ENCODE data around the gene TRIP10. TPM values are rescaled to one million over a fixed set of nuclear protein-coding genes. Genes with fewer than 3 reads are reported as not detected.
A peak's percentile ranks its signal among the peaks of the same experiment; 100 is the strongest.

TRIP10 gene
- total and polyA plus RNA-seq, 10 donors: 17.2 to 58.2 (median 34.1) TPM

- peak overlapping the region in 3 of 8 donors; percentile 54 to 78 (median 55) for H3K4me3 ChIP-seq
- peaks cover 0 to 4% (median 0%) of the 10 kb centered on the region in 8 donors for H3K9me3 ChIP-seq
- WGBS, 5 donors: 44 to 88% (median 50%) methylated on average over 4 to 8 of the region's 8 CpGs
- intact Hi-C loops (cut with DNase I; ENCODE audit: low total_unique reads): no loop called here
- DNase-seq: peak; percentile 72
- TF ChIP-seq POLR2AphosphoS5 (IDR thresholded peaks at IDR 0.05) (no peak), CTCF (IDR thresholded peaks at IDR 0.05 in 8 of 11, conservative IDR thresholded peaks at IDR 0.05 in 3 of 11) (no peak), POLR2A (IDR thresholded peaks at IDR 0.05) (no peak)
- H3K27ac ChIP-seq: peak overlapping the region in 5 of 8 donors; percentile 76 to 93 (median 90)
- peaks cover 0 to 31% (median 0%) of the 10 kb centered on the region in 7 donors for H3K27me3 ChIP-seq (replicated peaks in 1 of 7)
- H3K36me3 ChIP-seq: peaks cover 0 to 17% (median 0%) of the 10 kb centered on the region in 6 donors
- H3K4me1 ChIP-seq: peaks cover 6 to 48% (median 33%) of the 10 kb centered on the region in 6 donors
These were observed 26.4 kb downstream of the TRIP10 start for GRCh38 chr19:6765738-6766356.

GRCh38 chr19:6766357-6767080, 27.0 kb downstream of the TRIP10 start:
- no peak for DNase-seq
- peak overlapping the region; percentile 45 to 78 (median 54) for H3K4me3 ChIP-seq
- no peak for TF ChIP-seq POLR2A (IDR thresholded peaks at IDR 0.05)
- TF ChIP-seq POLR2AphosphoS5 (IDR thresholded peaks at IDR 0.05): no peak
- H3K4me1 ChIP-seq: peaks cover 6 to 52% (median 34%) of the 10 kb centered on the region in 6 donors
- peak overlapping the region; percentile 58 to 93 (median 86) for H3K27ac ChIP-seq
- H3K36me3 ChIP-seq: peaks cover 0 to 12% (median 0%) of the 10 kb centered on the region in 6 donors
- no peaks in the 10 kb centered on the region for H3K9me3 ChIP-seq
- peaks cover 0 to 31% (median 0%) of the 10 kb centered on the region in 7 donors for H3K27me3 ChIP-seq (replicated peaks in 1 of 7)
- WGBS, 5 donors: 51 to 62% (median 54%) methylated on average over 16 of the region's 16 CpGs
- intact Hi-C loops (cut with DNase I; ENCODE audit: low total_unique reads): no loop called here

GRCh38 chr19:6767081-6767356, 27.5 kb downstream of the TRIP10 start:
- intact Hi-C loops (cut with DNase I; ENCODE audit: low total_unique reads): no loop called here
- no peak for TF ChIP-seq CTCF (IDR thresholded peaks at IDR 0.05 in 8 of 11, conservative IDR thresholded peaks at IDR 0.05 in 3 of 11)
- 0 to 2% (median 1%) methylated on average over 13 to 15 of the region's 15 CpGs for WGBS, 5 donors
- Histone ChIP-seq H3K27ac (peak overlapping the region; percentile 58 to 93 (median 86)), H3K36me3 (peaks cover 0 to 11% (median 0%) of the 10 kb centered on the region in 6 donors), H3K27me3 (replicated peaks in 1 of 7) (peaks cover 0 to 31% (median 0%) of the 10 kb centered on the region in 7 donors), H3K4me3 (peak overlapping the region; percentile 45 to 78 (median 54)), H3K4me1 (peaks cover 6 to 57% (median 37%) of the 10 kb centered on the region in 6 donors), H3K9me3 (no peaks in the 10 kb centered on the region)
- DNase-seq: no peak

GRCh38 chr19:6767357-6768235, 28.1 kb downstream of the TRIP10 start, which contains the start of gene SH2D3A:
SH2D3A (minus strand) TSS chr19:6767435; CDS start chr19:6763748, 3,687 bp downstream.
- peaks cover 0 to 9% (median 0%) of the 10 kb centered on the region in 6 donors for H3K36me3 ChIP-seq
- no peaks in the 10 kb centered on the region for H3K9me3 ChIP-seq
- H3K27me3 ChIP-seq (replicated peaks in 1 of 7): peaks cover 0 to 31% (median 0%) of the 10 kb centered on the region in 7 donors
- peak within 1 kb of the TSS; percentile 45 to 78 (median 54) for H3K4me3 ChIP-seq
- DNase-seq: peak; percentile 98
- 2 to 3% (median 2%) methylated on average over 35 to 47 of the region's 47 CpGs for WGBS, 5 donors
- intact Hi-C loops (cut with DNase I; ENCODE audit: low total_unique reads): no loop called here
- H3K27ac ChIP-seq: peak within 1 kb of the TSS; percentile 58 to 93 (median 86)
- TF ChIP-seq CTCF (IDR thresholded peaks at IDR 0.05 in 8 of 11, conservative IDR thresholded peaks at IDR 0.05 in 3 of 11) (peak in 8 of 11 experiments; percentile 17 to 56 (median 34)), POLR2AphosphoS5 (IDR thresholded peaks at IDR 0.05) (peak; percentile 71 to 80 (median 78)), POLR2A (IDR thresholded peaks at IDR 0.05) (no peak)
- H3K4me1 ChIP-seq: peaks cover 6 to 62% (median 41%) of the 10 kb centered on the region in 6 donors

Measured in spleen (tissue), 11 donors.